ENCODE results near the gene MAPKAP1.

MAPKAP1 gene

DNA sequence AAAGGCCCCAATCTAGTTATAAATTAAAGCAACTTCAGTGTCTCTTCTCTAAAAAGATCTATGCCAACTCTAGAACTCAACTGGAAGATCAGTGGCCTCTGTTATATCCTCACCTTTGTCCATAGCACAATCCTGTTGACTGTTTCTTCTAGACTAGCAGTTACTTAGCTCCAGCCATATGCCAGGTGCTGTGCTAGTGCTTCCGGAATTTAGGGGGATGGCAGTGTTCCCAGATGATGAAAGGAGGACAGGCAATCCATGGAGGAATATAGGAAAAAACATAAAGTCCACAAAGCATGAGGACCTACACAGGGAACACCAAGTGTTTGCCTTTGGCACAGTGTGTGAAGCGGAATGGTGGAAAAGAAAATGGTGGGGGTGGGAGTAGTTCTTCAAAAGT, 214.3 kb downstream of the MAPKAP1 start:
- TF ChIP-seq, protein P1, sequence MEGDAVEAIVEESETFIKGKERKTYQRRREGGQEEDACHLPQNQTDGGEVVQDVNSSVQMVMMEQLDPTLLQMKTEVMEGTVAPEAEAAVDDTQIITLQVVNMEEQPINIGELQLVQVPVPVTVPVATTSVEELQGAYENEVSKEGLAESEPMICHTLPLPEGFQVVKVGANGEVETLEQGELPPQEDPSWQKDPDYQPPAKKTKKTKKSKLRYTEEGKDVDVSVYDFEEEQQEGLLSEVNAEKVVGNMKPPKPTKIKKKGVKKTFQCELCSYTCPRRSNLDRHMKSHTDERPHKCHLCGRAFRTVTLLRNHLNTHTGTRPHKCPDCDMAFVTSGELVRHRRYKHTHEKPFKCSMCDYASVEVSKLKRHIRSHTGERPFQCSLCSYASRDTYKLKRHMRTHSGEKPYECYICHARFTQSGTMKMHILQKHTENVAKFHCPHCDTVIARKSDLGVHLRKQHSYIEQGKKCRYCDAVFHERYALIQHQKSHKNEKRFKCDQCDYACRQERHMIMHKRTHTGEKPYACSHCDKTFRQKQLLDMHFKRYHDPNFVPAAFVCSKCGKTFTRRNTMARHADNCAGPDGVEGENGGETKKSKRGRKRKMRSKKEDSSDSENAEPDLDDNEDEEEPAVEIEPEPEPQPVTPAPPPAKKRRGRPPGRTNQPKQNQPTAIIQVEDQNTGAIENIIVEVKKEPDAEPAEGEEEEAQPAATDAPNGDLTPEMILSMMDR (IDR thresholded peaks at IDR 0.05): no peak
- Histone ChIP-seq H3K4me1 (no peaks in the 10 kb centered on the region), H2AFZ (no peak overlapping the region), H3K27me3 (ENCODE audit: control insufficient read depth, insufficient read depth, low read length) (no peaks in the 10 kb centered on the region), H3K36me3 (ENCODE audit: control insufficient read depth, insufficient read depth, low read length) (no peaks in the 10 kb centered on the region), H3K9ac (no peak overlapping the region), H3K4me2 (ENCODE audit: low read length) (no peak overlapping the region), H3K79me2 (no peaks in the 10 kb centered on the region), H3K27ac (no peak overlapping the region), H3K9me3 (ENCODE audit: control insufficient read depth, low read length) (no peaks in the 10 kb centered on the region), H3K4me3 (ENCODE audit: low read depth, low read length) (no peak overlapping the region)

DNA sequence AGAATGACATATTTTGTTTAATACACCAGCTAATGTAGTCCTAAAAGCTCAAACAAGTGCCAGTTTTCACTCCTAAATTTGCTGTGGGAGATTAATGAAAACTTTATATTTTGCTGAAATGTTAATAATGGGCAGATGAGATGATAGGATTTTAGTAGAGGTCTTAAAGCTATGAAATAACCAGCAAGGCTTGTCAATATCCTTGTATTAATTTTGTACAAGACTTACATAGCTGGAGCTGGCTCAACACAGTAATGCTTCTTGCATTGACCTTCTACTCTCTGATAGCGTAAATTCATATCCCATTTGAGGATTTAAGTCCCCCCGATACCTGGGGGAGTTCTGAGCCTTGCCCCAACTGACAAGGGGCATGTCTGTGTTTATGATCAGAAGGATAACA, 219.2 kb downstream of the MAPKAP1 start:
- H3K27me3 ChIP-seq (ENCODE audit: control insufficient read depth, insufficient read depth, low read length): no peaks in the 10 kb centered on the region
- no peaks in the 10 kb centered on the region for H3K36me3 ChIP-seq (ENCODE audit: control insufficient read depth, insufficient read depth, low read length)
- no peak overlapping the region for H3K4me3 ChIP-seq (ENCODE audit: low read depth, low read length)
- H3K9ac ChIP-seq: no peak overlapping the region
- no peak overlapping the region for H3K4me2 ChIP-seq (ENCODE audit: low read length)
- H3K79me2 ChIP-seq: no peaks in the 10 kb centered on the region
- no peaks in the 10 kb centered on the region for H3K9me3 ChIP-seq (ENCODE audit: control insufficient read depth, low read length)
- TF ChIP-seq, protein P1 (IDR thresholded peaks at IDR 0.05): no peak
- H2AFZ ChIP-seq: no peak overlapping the region
- no peaks in the 10 kb centered on the region for H3K4me1 ChIP-seq
- no peak overlapping the region for H3K27ac ChIP-seq

DNA sequence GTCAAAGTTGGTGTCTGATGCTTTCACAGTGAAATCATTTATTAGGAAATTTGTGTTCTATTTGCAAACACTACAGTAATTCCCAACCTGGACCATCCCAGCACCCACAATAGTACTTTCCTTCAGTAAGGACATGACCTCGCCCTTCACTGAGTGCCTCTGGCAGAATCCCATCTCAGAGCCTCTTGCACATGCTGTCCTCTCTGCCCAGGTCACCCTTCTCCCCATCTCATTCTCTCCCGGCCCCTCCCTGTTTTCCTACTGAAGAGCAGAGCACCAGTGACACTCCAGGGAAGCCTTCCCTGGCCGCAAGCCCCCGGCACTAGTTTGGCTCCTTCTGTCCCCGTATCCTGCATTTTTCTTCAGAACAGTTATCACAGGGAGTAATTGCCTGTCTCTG, 220.4 kb downstream of the MAPKAP1 start:
- no peak overlapping the region for H3K4me2 ChIP-seq (ENCODE audit: low read length)
- no peak overlapping the region for H3K4me3 ChIP-seq (ENCODE audit: low read depth, low read length)
- TF ChIP-seq, protein P1 (IDR thresholded peaks at IDR 0.05): no peak
- no peaks in the 10 kb centered on the region for H3K79me2 ChIP-seq
- H3K27me3 ChIP-seq (ENCODE audit: control insufficient read depth, insufficient read depth, low read length): no peaks in the 10 kb centered on the region
- H2AFZ ChIP-seq: no peak overlapping the region
- H3K9me3 ChIP-seq (ENCODE audit: control insufficient read depth, low read length): no peaks in the 10 kb centered on the region
- no peak overlapping the region for H3K27ac ChIP-seq
- no peak overlapping the region for H3K9ac ChIP-seq
- H3K4me1 ChIP-seq: no peaks in the 10 kb centered on the region
- H3K36me3 ChIP-seq (ENCODE audit: control insufficient read depth, insufficient read depth, low read length): no peaks in the 10 kb centered on the region

DNA sequence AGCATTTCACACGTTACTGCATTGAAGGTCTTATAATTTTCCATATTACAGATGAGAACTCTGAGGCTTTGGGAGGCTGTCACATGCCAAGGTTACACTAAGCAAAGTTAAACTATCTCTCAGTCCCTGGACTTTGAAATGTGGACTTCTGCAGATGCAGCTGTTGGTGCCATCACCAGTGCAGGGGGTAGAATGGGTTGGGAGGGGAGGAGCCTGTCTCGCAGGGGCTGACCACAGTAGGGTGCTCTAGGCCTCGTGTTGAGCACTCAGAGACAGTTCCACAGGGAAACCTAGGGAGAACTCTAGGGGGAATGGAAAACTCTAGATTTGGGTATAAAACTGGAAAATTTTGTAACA, 220.9 kb downstream of the MAPKAP1 start:
- Histone ChIP-seq H3K27ac (no peak overlapping the region), H3K36me3 (ENCODE audit: control insufficient read depth, insufficient read depth, low read length) (no peaks in the 10 kb centered on the region), H3K9ac (no peak overlapping the region), H3K4me2 (ENCODE audit: low read length) (no peak overlapping the region), H3K4me1 (no peaks in the 10 kb centered on the region), H3K79me2 (no peaks in the 10 kb centered on the region), H2AFZ (no peak overlapping the region), H3K4me3 (ENCODE audit: low read depth, low read length) (no peak overlapping the region), H3K9me3 (ENCODE audit: control insufficient read depth, low read length) (no peaks in the 10 kb centered on the region), H3K27me3 (ENCODE audit: control insufficient read depth, insufficient read depth, low read length) (no peaks in the 10 kb centered on the region)
- TF ChIP-seq, protein P1 (IDR thresholded peaks at IDR 0.05): no peak

DNA sequence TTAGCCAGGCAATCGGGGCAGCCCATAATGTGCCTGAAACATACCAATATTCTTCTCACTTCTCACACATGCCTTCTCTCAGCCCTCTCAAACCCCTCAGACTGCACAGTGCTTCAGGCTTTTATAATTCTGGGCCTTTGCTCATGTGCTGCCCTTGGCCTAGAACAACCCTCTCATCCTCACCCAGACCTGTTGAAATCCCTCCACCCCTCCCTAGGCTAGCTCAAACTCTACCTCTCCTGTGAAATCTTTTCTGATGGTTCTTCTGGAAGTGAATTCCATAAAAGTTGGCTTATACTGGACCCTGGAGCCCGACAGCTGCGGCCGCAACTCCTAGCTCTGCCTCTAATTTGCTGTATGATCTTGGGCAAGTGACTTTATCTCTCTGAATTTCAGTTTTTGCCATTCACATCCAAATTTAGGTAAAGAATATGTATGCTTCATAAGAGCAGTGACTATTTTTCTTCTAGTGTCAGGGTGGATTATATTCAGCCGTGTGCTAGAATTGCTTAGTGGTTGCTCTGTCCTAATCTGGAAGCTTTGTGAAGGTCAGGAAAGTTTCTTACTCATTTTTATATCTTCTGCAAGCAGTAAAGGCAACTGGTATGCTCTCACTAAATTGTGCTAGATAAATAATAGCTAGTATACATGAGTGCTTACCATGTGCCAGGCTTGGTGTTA, 221.4 kb downstream of the MAPKAP1 start:
- H3K27ac ChIP-seq: no peak overlapping the region
- H3K4me2 ChIP-seq (ENCODE audit: low read length): no peak overlapping the region
- H3K27me3 ChIP-seq (ENCODE audit: control insufficient read depth, insufficient read depth, low read length): no peaks in the 10 kb centered on the region
- no peak overlapping the region for H3K9ac ChIP-seq
- no peaks in the 10 kb centered on the region for H3K4me1 ChIP-seq
- H3K79me2 ChIP-seq: no peaks in the 10 kb centered on the region
- TF ChIP-seq, protein P1 (IDR thresholded peaks at IDR 0.05): no peak
- H2AFZ ChIP-seq: no peak overlapping the region
- no peaks in the 10 kb centered on the region for H3K36me3 ChIP-seq (ENCODE audit: control insufficient read depth, insufficient read depth, low read length)
- H3K4me3 ChIP-seq (ENCODE audit: low read depth, low read length): no peak overlapping the region
- H3K9me3 ChIP-seq (ENCODE audit: control insufficient read depth, low read length): no peaks in the 10 kb centered on the region

Measured in parathyroid adenoma (tissue), 2 donors.